GM18909 (cell line): Measurements from ENCODE around the gene PLAGL1.
"Not testable (repeated sequence)": the region's sequence is repeated elsewhere in the genome, so short reads cannot be mapped to it uniquely, and the experiment has no call there.

Source experiments
- ATAC-seq: cut with Tn5 transposase; IDR thresholded peaks from one replicate; pipeline ENCODE4 v1.9.1; 2021; ENCODE audit warnings: mild to moderate bottlenecking; ENCODE audit not compliant: unreplicated experiment, poor library complexity

Gene PLAGL1, protein sequence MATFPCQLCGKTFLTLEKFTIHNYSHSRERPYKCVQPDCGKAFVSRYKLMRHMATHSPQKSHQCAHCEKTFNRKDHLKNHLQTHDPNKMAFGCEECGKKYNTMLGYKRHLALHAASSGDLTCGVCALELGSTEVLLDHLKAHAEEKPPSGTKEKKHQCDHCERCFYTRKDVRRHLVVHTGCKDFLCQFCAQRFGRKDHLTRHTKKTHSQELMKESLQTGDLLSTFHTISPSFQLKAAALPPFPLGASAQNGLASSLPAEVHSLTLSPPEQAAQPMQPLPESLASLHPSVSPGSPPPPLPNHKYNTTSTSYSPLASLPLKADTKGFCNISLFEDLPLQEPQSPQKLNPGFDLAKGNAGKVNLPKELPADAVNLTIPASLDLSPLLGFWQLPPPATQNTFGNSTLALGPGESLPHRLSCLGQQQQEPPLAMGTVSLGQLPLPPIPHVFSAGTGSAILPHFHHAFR

DNA sequence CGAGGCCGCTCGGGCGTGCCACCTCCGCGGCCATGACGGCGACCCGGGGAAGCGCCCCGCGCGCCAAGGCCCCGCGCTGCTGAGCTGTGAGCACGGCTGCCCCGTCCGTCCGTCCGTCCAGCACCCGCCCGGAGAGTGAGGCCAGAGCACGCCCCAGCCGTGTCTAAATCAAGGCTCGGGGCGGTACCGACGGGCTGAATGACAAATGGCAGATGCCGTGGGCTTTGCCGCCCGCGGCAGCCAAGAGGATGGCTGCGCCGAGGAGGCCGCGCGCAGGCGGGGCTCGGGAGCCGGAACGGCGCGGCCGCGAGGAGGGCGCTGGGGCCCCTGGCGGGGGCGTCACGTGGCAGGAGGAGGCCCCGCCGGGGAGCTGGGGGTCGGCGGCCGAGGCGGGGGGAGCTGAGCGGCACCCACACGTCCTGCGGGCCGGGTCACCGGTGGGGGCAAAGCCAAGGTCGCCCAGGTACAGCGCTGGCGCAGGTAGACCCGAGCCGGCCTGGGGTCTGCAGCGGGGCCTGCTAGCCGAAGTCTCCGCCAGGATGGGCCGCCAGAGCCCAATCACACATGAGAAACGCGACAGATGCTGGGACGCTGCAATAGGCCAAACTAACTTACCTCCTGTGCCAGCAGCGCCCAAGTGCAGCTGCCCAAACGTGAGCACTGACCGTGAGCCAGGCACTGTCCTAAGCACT lies at the start of gene PLAGL1:
Gene PLAGL1 (minus strand): TSS at position 140 of the 692 bp plus-strand sequence. CDS start 60,123 bp downstream, outside the sequence.
- peak; percentile 79 for ATAC-seq

DNA sequence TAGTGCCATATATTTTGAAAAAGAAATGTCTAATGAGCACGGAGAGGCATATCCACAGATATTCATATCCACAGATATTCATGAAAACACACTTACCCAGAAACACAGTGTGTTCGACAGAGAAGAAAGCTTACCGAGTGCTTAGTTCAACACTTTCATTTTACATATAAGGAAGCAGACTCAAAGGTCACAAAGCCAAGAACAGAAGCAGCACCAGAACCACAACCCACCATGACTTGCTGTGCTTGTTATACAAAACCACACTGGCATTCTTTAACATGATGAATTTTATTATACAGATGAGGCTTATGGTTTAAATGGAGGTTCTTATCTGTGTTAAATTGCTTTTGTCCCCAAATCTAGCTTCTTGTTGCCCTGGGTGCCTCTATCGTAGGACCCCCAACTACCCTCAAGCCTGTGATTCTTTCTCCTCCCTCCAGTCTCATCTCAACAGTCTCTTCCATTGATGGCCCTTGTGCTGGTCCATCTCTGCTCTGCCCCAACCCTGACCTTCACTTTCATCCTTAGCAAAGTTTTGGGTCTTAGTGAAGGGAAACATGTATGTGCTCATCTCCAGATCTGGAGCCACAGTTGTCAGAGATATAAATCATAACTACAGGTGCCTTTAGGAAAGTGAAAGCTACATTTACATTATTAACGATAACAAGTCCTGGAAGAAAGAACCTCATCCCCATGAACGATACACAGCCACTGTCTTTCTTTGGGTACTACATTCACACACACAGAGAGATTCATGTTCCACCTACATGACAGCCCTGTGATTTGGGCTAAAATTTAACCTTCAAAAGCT lies 47.3 kb upstream of the PLAGL1 start:
- ATAC-seq: peak; percentile 86

DNA sequence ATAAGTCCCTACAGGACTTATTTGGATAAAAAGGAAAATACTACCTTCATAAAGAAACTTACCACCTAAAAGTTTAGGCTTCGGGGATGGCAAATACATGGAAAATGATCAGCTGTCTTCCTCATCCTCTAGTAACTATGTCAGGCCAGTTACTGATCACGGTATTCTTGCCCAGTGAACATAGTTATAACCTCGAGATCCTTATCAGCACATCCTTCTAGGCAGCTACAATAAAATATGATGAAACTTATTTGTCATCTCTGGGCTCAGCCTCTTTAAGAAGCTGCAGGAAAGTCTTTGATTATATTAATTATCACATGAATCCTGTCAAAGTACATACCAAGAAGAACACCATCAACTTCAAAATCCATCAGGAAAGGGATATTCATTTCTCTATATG lies 45.5 kb upstream of the PLAGL1 start:
- ATAC-seq: no peak

DNA sequence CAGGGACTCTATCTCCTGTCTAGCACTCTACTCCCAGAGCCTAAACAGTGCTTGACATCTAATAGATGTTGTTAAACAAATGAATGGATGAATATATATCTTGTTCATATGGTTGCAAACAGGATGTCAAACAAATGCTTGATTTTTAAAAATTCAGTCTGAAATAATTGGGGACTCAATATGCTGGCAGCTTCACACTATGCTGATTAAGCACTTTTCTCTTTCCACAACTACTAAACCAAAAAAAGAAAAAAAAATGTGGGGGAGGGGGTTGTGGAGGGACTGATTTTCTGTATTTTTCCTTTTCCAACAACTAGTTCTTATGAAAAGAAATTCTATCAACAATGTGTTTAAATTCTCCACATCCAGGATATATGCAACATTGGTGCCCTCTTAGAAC lies 44.4 kb upstream of the PLAGL1 start:
- no peak for ATAC-seq

DNA sequence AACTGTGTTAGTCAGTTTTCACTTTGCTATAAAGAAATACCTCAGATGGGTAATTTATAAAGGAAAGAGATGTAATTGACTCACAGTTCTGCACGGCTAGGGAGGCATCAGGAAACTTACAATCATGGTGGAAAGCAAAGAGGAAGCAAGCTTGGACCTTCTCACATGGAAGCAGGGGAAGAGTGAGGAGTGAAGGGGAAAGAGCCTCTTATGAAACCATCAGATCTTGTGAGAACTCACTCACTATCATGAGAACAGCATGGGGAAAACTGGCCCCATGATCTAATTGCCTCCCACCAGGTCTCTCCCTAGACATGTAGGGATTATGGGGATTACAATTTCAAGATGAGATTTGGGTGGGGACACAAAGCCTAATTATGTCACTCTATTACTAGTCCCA lies 41.3 kb upstream of the PLAGL1 start:
- no peak for ATAC-seq

DNA sequence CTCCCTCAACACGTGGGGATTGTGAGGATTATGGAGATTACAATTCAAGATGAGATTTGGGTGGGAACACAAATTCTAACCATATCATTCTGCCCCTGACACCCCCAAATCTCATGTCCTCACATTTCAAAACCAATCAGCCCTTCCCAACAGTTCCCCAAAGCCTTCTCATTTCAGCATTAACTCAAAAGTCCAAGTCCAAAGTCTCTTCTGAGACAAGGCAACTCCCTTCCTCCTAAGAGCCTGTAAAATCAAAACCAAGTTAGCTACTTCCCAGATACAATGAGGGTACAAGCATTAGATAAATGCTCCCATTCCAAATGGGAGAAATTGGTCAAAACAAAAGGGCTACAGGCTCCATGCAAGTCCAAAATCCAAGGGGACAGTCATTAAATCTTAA lies 39.6 kb upstream of the PLAGL1 start:
- ATAC-seq: no peak

DNA sequence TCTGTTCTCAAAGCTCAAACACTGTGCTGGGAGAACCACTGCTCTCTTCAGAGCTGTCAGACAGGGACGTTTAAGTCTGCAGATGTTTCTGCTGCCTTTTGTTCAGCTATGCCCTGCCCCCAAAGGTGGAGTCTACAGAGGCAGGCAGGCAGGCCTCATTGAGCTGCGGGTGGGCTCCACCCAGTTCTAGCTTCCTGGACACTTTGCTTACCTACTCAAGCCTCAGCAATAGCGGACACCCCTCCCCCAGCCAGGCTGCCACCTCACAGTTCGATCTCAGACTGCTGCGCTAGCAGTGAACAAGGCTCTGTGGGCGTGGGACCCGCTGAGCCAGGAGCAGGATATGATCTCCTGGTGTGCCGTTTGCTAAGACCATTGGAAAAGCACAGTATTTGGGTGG lies 38.6 kb upstream of the PLAGL1 start:
- not testable (repeated sequence) for ATAC-seq

DNA sequence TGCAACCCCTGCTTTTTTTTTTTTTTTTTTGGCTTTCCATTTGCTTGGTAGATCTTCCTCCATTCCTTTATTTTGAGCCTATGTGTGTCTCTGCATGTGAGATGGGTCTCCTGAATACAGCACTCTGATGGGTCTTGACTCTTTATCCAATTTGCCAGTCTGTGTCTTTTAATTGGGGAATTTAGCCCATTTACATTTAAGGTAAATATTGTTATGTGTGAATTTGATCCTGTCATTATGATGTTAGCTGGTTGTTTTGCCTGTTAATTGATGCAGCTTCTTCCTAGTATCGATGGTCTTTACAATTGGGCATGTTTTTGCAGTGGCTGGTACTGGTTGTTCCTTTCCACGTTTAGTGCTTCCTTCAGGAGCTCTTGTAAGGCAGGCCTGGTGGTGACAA lies 36.9 kb upstream of the PLAGL1 start:
- not testable (repeated sequence) for ATAC-seq

DNA sequence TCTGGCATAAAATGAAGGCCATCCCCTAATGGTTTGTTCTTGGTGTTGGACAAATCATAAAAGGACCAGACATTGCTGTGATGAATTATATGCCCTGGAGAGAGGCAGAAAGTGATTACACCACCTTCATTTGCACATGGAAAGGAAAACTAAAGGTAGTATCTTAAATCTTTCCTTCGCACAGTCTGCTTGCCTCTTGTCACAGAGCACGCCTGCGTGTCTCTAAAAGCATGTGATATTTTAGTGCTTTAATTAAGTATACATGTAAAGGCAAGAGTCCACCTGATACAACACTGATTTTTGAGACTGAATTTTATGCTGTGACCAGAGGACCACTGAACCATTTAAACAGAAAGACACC lies 28.8 kb upstream of the PLAGL1 start:
- peak; percentile 26 for ATAC-seq

DNA sequence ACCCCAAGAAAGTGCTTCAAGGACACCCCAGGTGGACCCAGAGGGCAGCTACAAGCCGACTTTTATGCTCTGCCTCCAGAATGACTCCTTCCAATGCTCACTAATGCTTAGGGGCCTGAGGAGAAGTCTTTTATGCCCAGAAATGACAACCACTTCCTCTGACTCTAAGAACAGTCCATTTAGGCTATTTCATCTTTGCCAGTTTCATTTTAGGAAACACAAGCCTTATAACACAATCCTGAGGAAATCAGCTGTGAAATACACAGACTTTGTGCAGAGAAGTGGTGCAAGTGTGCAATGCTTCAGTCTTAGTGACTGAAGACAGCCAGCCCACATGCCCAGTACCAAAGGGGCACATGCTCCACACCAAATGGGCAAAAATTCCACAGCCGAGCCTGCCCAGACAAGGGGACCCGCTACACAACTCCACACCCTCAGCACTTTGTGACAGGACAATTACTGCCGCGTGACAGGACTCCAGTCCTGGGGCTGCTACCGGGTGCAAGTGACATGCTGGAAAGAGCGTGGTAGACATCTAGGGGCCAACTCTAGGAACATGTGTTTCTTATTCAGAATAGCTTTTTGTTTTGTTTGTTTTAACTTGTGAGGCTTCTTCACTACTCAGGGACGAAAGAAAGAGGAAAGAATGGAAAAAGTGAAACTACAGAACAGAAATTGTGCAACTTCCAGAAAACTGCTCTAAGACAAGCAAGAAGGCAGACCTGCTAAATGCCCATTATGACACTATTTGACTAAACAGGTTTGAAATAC lies 28.2 kb upstream of the PLAGL1 start:
- peak; percentile 90 for ATAC-seq

DNA sequence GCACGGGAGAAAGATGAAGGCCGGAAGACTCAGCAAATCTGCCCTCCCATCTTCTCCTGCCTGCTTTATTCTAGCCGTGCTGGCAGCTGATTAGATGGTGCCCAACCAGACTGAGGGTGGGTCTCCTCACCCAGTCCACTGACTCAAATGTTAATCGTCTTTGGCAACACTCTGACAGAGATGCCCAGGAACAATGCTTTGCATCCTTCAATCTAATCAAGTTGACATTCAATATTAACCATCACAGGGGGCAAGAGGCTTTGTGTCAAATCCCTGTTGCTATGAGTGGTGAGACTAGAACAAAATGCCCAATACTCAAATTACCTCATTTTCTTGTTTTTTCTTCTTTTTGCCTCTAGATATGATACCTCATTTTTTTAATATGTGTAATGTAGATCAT lies 27.4 kb upstream of the PLAGL1 start:
- no peak for ATAC-seq

DNA sequence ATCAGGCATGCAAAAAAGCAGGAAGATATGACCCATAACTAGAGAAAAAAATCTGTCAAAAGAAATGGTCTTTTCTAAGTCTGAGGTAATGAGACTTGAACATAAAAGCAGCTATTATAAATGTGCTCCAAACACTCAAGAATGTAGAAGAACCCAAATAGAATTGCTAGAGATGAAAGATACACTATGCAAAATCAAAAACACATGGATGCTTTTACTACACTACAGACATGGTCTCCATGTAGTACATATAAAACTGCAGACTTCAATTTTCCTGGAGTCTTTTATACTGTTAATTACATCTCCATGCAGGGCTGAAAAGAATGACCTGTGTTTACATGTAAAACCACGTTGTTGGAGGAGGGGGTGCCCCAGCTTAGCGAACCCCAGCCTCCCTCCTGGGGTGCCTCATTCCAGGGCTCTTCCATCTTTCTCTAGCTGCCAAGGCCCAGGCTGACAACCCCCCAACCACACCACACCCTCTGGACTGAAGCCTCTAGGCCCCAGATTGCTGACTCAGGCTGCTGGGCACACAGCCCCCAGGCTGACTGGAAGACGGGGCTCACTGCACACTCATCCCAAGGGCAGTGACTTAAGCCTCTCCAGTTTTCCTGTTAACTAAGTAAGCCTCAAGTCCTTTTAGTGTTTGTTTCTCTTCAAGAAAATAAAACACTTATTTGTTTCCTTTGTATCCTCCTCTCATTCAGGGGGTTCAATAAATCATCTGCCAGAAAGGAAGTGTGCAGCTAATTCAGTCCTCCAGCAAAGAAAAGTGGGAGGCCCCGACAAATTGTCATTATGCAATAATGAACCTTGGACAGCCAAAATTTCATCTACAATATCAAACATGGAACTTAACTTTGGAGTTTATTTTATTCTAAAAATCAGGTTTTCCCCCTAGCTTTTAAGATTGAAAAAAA lies 26.0 kb upstream of the PLAGL1 start:
- ATAC-seq: no peak

DNA sequence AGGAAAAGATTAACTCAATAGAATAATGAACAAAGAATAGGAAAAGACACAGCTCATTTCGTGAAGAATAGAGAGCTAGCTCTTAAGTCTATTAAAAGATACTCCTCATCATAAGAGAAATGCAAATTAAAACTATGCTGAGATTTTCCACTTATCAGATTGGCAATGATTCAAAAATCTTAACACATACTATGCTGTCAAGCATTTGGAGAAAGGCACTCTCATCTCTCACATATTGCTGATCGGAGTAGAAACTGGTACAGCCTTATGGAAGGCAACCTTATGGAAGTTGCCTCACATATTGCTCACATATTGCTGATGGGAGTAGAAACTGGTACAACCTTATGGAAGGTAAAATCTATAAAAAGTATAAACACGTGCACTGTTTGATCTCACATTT lies 21.4 kb upstream of the PLAGL1 start:
- ATAC-seq: no peak

DNA sequence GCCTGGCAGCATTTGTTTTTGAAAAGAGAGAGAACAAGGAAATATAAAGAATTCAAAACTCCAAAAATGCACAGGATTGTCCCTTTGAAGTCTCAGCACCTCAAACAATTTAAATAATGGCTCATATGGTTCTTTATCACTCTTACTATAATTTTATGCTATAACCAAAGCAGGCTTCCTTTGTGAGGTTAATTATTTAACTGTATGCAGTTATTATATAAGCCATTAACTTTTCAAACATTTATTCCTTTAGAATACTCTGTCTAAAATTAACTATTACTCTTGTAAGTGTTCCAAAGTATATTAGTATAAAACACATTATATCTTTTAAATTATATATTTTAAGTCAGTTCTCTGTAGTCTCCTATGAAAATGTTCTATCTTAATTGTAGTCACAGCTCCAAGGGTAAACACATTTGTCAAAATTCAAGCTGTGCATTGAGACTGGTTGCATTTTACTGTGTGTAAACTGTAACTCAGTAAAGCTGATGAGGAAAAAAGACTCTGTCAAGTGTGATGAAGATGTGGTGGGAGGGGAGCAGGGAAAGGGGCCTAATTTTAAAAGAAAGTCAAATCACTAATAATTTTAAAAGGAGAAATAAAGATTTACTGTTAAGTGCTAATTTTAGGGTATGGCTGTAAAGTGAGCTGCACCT lies 20.0 kb upstream of the PLAGL1 start:
- peak; percentile 71 for ATAC-seq

DNA sequence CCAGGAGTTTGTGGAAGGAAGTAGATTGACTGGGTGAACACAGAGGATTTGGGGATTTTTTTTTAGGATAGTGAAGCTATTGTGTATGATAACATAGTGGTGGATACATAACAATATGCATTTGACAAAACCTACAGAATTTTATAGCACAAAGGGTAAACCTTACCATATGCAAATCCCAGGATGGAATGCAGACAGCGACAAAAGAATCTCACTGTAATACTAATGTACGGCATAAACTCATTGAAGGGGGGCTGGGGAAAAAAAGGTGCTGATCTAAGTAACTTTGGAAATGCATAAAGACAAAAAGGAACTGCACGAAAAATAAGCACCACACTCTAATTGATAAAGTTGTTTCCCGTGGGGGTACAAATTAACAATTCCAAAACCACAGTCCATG lies 15.2 kb upstream of the PLAGL1 start:
- no peak for ATAC-seq

DNA sequence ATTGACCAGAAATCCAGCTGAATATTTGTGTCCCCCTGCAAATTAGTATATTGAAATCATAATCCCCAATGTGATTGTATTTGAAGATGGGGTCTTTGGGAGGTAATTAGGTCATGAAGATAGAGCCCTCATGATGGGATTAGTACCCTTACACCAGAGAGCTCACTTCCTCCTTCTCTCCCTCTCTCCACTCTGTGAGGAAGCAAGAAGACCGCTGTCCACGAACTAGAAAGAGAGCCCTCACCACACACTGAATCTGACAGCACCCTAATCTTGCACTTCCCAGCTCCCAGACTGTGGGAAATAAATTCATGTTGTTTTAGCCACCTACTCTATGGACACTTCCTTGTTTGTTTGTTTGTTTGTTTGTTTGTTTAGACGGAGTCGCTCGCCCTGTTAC lies 11.9 kb upstream of the PLAGL1 start:
- no peak for ATAC-seq

DNA sequence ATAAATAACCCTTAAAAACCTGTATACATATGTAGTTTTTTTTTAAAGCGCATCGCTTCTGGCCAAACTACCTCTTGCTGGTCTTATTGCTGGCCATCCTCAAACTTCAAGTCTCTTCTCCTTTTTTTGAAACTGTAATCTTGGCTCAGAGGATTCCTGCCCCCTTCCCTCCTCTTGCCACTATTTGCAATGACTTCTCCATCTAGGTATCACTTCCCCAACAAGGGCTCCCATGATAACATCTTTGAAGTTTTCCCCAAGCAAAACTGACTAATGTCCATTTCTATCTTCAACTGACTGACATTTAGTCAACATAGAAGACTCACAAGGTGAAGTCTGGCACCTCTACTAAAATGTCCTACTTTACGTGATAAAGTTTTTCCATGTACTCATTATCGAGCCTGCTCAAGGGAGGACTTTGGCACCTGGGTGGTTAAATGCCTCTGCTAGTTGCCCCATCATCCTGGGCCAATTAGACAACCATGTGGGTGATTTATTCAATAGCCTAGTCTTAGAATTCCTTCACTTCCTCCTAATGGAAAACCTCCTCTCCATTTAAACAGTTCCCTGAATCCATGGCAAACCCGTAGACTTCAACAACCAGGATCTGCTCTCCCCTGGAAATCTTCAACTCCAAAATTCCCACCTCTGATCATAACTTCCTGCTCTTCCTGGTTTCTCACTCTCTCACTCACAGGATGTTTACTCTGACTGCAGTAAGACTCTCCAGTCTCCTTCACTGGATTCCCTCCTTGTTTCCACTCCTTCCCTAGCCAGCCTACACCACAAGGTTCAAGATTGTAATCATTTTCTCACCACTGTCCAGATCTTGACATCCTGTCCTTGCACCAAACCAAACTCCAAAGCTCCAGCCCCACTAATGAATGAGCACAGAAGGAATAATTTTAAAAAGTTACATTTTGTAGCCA lies 9.4 kb upstream of the PLAGL1 start:
- no peak for ATAC-seq

DNA sequence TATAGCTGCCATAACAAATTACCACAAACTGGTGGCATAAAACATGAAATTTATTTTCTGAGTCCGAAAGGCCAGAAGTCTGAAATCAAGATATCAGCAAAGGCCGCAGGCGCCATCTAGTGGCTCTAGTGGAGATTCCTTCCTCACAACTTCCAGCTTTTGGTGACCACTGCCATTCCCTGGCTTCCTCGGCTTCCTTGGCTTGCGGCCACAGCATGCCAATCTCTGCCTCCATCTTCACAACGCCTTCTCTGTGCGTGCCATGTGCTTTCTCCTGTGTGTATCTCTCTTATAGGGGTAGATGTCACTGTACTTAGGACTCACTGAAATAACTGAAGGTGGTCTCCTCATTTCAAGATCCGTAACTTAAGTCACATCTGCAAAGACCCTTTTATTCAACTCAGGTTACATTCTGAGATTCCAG lies 5.4 kb upstream of the PLAGL1 start:
- no peak for ATAC-seq
